Measurements from ENCODE around the gene ARHGAP10.

Gene ARHGAP10

GRCh38 chr4:148116969-148117368 is 385.1 kb downstream of the ARHGAP10 start:
- no peak overlapping the region for H3K4me3 ChIP-seq (ENCODE audit: low read length)
- DNase-seq (ENCODE audit: low read depth, low spot score), result no peak

DNA sequence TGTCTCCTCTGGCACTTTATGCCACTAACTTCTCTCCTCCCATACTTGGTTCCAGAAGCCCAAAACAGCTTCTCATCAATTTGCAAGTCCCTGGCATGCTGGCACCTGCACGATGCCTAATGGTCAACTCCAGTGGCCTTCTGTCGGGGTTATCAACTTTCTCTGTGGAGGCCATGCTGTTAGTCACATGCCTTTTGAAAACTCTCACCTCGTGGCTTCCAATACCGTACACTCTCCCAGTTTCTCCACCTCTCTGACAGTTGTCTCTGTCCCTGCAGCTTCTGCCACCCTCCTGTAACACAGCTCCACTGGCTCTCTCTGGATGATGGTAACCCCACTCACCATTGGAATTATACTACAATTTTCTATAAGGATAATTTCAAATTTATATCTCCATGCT is 386.3 kb downstream of the ARHGAP10 start:
- no peak for DNase-seq (ENCODE audit: low read depth, low spot score)
- no peak overlapping the region for H3K4me3 ChIP-seq (ENCODE audit: low read length)

- no peak overlapping the region for H3K4me3 ChIP-seq (ENCODE audit: low read length)
- no peak for DNase-seq (ENCODE audit: low read depth, low spot score)
Measured at GRCh38 chr4:148118633-148119032, 386.7 kb downstream of the ARHGAP10 start.

DNA sequence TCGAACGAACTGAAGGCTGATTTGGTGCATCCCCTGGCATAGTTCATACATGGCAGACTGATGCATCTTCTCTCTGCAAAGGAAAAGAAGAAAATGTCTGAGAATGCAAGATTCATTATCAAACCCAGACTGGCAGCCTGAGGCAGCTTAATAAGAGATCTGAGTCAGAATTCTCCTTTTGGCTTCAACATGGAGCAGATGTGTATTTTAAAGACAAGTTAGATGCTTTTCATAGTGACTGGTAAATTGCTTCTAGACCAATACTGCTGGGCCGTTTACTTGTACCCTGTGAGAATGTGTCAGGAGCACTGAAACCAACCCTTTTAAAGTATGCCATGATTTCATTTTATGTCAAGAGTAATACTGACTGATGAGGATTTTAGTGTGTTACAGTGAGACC is 388.3 kb downstream of the ARHGAP10 start:
- no peak for DNase-seq (ENCODE audit: low read depth, low spot score)
- H3K4me3 ChIP-seq (ENCODE audit: low read length), result no peak overlapping the region
